ENCODE data around the gene MUC5B.

The MUC5B gene

GRCh38 chr11:1275021-1275420 is 52.2 kb downstream of the MUC5B start:
- H3K27me3 ChIP-seq (replicated peaks; ENCODE audit: control insufficient read depth, insufficient read depth, low read length) = no peaks in the 10 kb centered on the region
- TF ChIP-seq CTCF (IDR thresholded peaks at IDR 0.05; ENCODE audit: insufficient read depth, low read length, poor library complexity, severe bottlenecking) = no peak

GRCh38 chr11:1276041-1276790 is 53.4 kb downstream of the MUC5B start:
- H3K4me3 ChIP-seq (replicated peaks; ENCODE audit: low read depth, low read length) = no peak overlapping the region
- H3K36me3 ChIP-seq (ENCODE audit: control insufficient read depth, insufficient read depth, low read length) = peaks cover 9% of the 10 kb centered on the region
- no peaks in the 10 kb centered on the region for H3K27me3 ChIP-seq (replicated peaks; ENCODE audit: control insufficient read depth, insufficient read depth, low read length)
- DNase-seq (ENCODE audit: extremely low read depth, insufficient read length) = no peak
- TF ChIP-seq CTCF (IDR thresholded peaks at IDR 0.05; ENCODE audit: insufficient read depth, low read length, poor library complexity, severe bottlenecking) = no peak

More at GRCh38 chr11:1275021-1275420, 52.2 kb downstream of the MUC5B start:
- peaks cover 7% of the 10 kb centered on the region for H3K36me3 ChIP-seq (ENCODE audit: control insufficient read depth, insufficient read depth, low read length)
- no peak for DNase-seq (ENCODE audit: extremely low read depth, insufficient read length)
- H3K4me3 ChIP-seq (replicated peaks; ENCODE audit: low read depth, low read length) = no peak overlapping the region

GRCh38 chr11:1276866-1277615 is 54.2 kb downstream of the MUC5B start:
- peaks cover 10% of the 10 kb centered on the region for H3K36me3 ChIP-seq (ENCODE audit: control insufficient read depth, insufficient read depth, low read length)
- H3K4me3 ChIP-seq (replicated peaks; ENCODE audit: low read depth, low read length) = no peak overlapping the region
- no peak for TF ChIP-seq CTCF (IDR thresholded peaks at IDR 0.05; ENCODE audit: insufficient read depth, low read length, poor library complexity, severe bottlenecking)
- no peaks in the 10 kb centered on the region for H3K27me3 ChIP-seq (replicated peaks; ENCODE audit: control insufficient read depth, insufficient read depth, low read length)
- DNase-seq (ENCODE audit: extremely low read depth, insufficient read length) = no peak

- H3K36me3 ChIP-seq (ENCODE audit: control insufficient read depth, insufficient read depth, low read length) = peaks cover 10% of the 10 kb centered on the region
- TF ChIP-seq CTCF (IDR thresholded peaks at IDR 0.05; ENCODE audit: insufficient read depth, low read length, poor library complexity, severe bottlenecking) = no peak
- no peak for DNase-seq (ENCODE audit: extremely low read depth, insufficient read length)
These were observed 55.2 kb downstream of the MUC5B start for GRCh38 chr11:1277936-1278512.

GRCh38 chr11:1278766-1279673 is 56.2 kb downstream of the MUC5B start:
- DNase-seq (ENCODE audit: extremely low read depth, insufficient read length) = no peak
- TF ChIP-seq CTCF (IDR thresholded peaks at IDR 0.05; ENCODE audit: insufficient read depth, low read length, poor library complexity, severe bottlenecking) = no peak
- Histone ChIP-seq H3K27me3 (replicated peaks; ENCODE audit: control insufficient read depth, insufficient read depth, low read length) (no peaks in the 10 kb centered on the region), H3K36me3 (ENCODE audit: control insufficient read depth, insufficient read depth, low read length) (peaks cover 12% of the 10 kb centered on the region), H3K4me3 (replicated peaks; ENCODE audit: low read depth, low read length) (no peak overlapping the region)

More at GRCh38 chr11:1277936-1278512, 55.2 kb downstream of the MUC5B start:
- Histone ChIP-seq H3K4me3 (replicated peaks; ENCODE audit: low read depth, low read length) (no peak overlapping the region), H3K27me3 (replicated peaks; ENCODE audit: control insufficient read depth, insufficient read depth, low read length) (no peaks in the 10 kb centered on the region)

Measured in GM06990 (cell line).